A673 (cell line): ENCODE measurements around the gene ARHGEF7.

Experiments used
- EZH2 ChIP-seq: fragments of 200-600 bp; sonication (generic); IDR thresholded peaks from 2 replicates; pipeline ENCODE4 v1.6.1; 2017; ENCODE audit warnings: borderline replicate concordance, low read depth, mild to moderate bottlenecking, mixed read lengths, antibody characterized with exemption, low read length; ENCODE audit not compliant: poor library complexity, severe bottlenecking
- TF ChIP-seq, protein P1 (sequence below): fragments of 300-800, 200-600 bp; sonication (generic); conservative IDR thresholded peaks from 2 replicates; pipeline ENCODE4 v1.5.1; 2017; ENCODE audit warnings: low read depth, mild to moderate bottlenecking, antibody characterized with exemption, low read length, moderate library complexity, mixed read lengths

DNA sequence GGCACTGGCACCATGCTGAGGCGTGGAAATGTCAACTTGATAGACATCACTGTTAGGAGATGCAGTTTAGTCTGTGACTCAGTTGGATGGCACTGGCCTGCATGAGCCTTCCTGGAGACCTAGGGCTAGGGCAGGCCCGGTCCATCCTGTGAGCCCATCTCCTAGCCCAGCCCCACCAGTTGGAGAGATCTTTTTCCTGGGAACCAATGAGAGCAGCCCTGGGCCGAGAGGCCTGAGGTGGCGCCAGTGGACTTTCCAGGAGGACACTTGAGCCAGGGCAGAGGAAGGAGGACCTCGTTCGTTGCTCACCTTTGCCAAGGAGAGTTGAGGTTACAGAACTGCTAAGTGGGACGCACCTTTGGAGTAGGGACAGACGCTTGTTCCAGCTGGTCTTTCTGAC, 104.8 kb downstream of the ARHGEF7 start:
- TF ChIP-seq, protein P1, sequence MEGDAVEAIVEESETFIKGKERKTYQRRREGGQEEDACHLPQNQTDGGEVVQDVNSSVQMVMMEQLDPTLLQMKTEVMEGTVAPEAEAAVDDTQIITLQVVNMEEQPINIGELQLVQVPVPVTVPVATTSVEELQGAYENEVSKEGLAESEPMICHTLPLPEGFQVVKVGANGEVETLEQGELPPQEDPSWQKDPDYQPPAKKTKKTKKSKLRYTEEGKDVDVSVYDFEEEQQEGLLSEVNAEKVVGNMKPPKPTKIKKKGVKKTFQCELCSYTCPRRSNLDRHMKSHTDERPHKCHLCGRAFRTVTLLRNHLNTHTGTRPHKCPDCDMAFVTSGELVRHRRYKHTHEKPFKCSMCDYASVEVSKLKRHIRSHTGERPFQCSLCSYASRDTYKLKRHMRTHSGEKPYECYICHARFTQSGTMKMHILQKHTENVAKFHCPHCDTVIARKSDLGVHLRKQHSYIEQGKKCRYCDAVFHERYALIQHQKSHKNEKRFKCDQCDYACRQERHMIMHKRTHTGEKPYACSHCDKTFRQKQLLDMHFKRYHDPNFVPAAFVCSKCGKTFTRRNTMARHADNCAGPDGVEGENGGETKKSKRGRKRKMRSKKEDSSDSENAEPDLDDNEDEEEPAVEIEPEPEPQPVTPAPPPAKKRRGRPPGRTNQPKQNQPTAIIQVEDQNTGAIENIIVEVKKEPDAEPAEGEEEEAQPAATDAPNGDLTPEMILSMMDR = no peak
- TF ChIP-seq EZH2 = no peak
